Body of pancreas (tissue), 4 donors: ENCODE measurements around the gene ADTRP.

ENCODE experiments used
- CTCF ChIP-seq, 7 experiments: fragments of 450-650 bp in 4 of 7; fragments of 200-600 bp in 3 of 7; sonication (generic) in 3 of 7; IDR thresholded peaks; one replicate each; pipeline ENCODE4 v1.5.1; 2016 to 2019; ENCODE audit warnings: antibody characterized with exemption in 7 of 7
- POLR2A ChIP-seq, 3 donors: fragments of 450-650 bp; IDR thresholded peaks; one replicate each; pipeline ENCODE4 v1.6.1; 2016; ENCODE audit warnings: antibody characterized with exemption in 3 of 3, mild to moderate bottlenecking in 2 of 3

- TF ChIP-seq CTCF (IDR thresholded peaks at IDR 0.05) = no peak
- TF ChIP-seq POLR2A (IDR thresholded peaks at IDR 0.05) = no peak
These were observed 6.3 kb downstream of the ADTRP start for GRCh38 chr6:11772109-11772825.
